Subcutaneous adipose tissue (tissue), 4 donors: Measurements from ENCODE around the gene TJP3. TPM values are rescaled to one million over a fixed set of nuclear protein-coding genes. Genes with fewer than 3 reads are reported as not detected.

Source experiments
- total RNA-seq, 4 donors: library from RNA; depleted of rRNA; stranded (reverse); fragments of >200 nt; gene quantifications; one replicate each; pipeline ENCODE4 v1.1.0, GENCODE V29; 2016
- TF ChIP-seq, protein P1 (sequence below): fragments of 450-650 bp; IDR thresholded peaks from one replicate; pipeline ENCODE4 v1.5.1; 2016; ENCODE audit warnings: low read depth, mild to moderate bottlenecking, control low read depth, antibody characterized with exemption, moderate library complexity

TJP3 gene
- total RNA-seq, 4 donors from 2014 or later = 0.22 TPM; not detected in 3

DNA sequence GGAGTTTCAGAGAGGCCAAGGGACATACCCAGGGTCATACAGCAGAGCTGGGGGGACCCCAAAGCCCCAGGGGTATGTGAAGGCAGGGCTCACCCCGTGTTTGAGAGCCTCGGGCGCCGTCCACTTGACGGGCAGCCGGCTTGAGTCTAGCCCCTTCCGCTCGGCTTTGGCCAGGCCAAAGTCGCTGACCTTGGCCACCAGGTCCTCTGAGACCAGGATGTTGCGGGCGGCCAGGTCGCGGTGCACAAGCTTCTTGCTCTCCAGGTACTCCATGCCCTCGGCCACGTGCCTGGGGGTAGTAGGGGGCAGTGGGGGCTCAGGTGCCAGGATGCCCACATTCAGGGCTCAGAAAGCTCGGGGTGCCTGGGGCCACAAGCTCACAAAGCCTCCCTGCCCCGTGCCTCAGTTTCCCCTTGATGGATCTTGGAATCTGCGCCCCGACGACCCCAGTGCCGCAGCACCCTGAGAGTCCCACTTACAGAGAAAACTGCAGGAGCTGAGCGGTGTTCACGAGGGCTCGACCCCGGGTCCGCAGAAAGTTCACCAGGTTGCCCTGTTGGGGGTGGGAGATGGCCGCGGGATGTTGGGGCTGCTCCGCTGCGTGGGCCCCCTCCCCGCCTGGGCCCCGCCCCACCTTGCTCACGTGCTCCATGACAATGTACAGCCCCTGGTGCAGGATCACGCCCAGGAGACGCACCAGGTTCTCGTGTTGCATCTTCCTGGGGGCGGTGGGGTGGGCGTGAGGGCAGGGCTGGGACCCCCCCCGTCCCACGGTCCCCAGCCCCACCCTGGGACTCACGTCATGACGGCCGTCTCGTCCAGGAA, 70.9 kb downstream of the TJP3 start:
- TF ChIP-seq, protein P1, sequence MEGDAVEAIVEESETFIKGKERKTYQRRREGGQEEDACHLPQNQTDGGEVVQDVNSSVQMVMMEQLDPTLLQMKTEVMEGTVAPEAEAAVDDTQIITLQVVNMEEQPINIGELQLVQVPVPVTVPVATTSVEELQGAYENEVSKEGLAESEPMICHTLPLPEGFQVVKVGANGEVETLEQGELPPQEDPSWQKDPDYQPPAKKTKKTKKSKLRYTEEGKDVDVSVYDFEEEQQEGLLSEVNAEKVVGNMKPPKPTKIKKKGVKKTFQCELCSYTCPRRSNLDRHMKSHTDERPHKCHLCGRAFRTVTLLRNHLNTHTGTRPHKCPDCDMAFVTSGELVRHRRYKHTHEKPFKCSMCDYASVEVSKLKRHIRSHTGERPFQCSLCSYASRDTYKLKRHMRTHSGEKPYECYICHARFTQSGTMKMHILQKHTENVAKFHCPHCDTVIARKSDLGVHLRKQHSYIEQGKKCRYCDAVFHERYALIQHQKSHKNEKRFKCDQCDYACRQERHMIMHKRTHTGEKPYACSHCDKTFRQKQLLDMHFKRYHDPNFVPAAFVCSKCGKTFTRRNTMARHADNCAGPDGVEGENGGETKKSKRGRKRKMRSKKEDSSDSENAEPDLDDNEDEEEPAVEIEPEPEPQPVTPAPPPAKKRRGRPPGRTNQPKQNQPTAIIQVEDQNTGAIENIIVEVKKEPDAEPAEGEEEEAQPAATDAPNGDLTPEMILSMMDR = no peak

DNA sequence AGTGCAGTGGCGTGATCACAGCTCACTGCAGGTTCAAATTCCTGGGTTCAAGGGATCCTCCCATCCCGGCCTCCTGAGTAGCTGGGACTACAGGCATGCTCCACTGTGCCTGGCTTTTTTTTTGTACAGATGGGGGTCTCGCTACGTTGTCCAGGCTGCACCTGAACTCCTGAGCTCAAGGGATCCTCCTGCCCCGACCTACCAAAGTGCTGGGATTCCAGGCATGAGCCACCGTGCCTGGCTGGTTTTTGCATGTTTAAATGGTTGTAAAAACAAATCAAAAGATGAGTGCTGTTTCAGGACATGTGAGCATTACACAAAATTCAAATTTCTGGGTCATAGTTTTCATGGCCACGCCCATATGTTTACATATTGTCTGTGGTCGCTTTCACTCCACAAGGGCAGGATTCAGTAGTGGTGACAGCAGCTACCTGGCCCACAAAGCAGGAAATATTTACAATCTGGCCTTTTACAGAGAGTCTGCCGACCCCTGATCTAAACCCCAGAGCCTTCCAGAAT, 72.7 kb downstream of the TJP3 start:
- TF ChIP-seq, protein P1 = no peak

DNA sequence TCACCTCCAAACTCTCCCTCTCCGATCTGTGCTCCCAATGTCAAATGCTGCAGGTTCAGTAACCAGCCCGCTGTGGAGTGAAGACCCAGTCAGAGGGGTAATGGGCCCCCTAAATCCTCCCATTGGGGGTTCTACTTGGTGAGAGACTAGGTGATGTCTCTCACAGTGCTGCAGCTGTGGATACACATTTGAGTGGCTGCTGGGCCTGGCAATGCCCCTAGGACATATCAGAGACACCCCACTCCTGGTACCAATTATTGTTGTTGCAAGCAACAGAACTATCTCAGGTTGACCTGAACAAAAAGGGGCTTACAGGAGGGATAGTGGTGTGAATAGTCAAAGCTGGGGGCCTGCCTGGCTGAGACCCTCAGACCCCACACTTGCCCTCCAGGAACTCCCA, 73.4 kb downstream of the TJP3 start:
- TF ChIP-seq, protein P1 = no peak

DNA sequence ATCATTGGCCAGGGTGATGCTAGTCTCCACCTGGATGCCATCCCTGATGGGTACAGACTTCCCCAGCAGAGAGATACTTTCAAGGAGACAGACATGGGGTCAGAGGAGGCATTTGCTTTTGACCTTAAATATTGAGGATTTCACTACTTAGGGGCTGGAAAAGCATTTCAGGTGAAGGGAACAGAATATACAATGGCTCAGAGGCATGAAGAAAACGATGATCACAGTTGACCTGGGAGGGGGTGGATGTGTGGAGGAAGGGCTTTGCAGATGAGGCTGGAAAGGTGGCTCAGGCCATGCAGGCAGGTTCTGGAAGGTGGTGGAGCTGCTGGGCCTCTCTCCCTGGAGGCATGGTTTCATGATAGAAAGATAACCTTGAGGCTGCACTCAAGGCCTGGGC, 74.1 kb downstream of the TJP3 start:
- TF ChIP-seq, protein P1 = no peak

DNA sequence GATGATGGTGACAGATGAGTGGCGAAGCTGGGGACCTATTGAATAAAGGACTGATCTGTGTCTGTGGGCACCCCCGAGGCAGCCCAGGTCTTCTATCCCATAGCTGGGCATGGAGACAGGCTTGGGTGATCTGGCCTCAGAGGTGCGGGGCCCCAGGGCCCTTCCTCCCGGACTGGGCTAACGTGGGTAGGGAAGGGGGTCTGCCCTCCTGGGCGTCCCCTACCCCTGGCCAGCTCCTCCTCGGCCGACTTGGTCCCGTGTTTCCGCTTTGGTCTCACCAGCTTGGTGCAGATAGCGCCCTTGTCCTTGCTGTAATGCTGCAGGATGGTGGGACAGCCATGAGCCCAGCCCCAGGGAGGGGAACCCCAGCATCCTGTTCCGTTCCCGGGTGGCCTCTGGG, 74.7 kb downstream of the TJP3 start:
- TF ChIP-seq, protein P1 = no peak

DNA sequence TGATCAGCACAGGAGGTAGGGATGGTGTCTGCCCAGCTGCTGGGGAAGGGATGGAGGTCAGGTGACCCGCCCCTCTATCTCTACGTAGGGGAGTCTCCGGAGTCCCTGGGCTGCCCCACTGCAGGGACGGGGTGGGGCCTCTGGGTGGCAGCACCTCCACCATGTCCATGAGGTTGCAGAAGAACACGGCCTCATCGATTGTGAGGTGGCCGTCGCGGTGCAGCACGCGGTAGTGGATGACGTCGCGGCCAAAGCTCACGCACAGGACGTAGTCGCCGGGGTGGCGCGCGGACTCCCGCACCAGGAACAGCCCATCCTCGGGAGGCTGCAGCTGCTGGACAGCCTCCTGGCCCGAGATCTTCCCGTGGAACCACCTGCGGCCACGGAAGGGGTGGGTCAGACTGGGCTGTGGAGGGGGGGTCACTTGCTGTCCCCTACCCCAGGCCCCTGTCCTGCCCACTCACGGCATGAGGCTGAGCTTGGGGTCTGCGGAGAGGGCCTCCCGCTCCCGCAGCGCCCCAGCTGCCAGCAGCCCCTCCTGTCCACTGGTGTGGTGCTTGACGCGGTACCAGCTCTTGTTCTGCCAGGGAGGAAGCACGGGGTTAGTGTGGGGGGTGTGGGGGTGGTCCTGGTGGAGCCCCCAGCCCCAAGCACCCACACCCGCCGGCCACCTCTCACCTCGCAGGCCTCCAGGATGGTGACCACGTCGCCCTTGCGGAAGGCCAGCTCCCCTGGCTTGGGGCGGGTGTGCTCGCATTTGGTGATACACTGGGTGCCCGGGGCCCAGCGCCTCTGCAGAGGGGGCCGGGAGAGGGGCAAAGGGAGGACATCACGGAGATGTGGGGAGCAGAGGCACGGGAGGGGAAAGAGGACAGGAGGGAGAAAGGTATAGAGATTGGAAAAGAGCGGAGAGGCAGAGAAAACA, 75.7 kb downstream of the TJP3 start:
- TF ChIP-seq, protein P1 = no peak
